T47D (cell line): Measurements from ENCODE around the gene TMC6.
"Not testable (repeated sequence)": the region's sequence is repeated elsewhere in the genome, so short reads cannot be mapped to it uniquely, and the experiment has no call there.

ENCODE experiments used
- DNase-seq, 2 experiments: peaks; one replicate each; pipeline versions ENCODE4 v3.0.0 to v3.0.0-alpha.2; 2011 to 2012; ENCODE audit warnings: low read depth in 1 of 2, low spot score in 1 of 2
- JUND ChIP-seq: IDR thresholded peaks from 2 replicates; pipeline ENCODE4 v1.6.1; 2012; ENCODE audit warnings: low read depth
- in situ Hi-C: cut with HindIII; loops from 2 replicates; pipeline ENCODE4 v1.10.0; 2016; ENCODE audit warnings: low sequenced_read_pairs, low pct_unique_long_range_greater_than_20kb

TMC6 gene

DNA sequence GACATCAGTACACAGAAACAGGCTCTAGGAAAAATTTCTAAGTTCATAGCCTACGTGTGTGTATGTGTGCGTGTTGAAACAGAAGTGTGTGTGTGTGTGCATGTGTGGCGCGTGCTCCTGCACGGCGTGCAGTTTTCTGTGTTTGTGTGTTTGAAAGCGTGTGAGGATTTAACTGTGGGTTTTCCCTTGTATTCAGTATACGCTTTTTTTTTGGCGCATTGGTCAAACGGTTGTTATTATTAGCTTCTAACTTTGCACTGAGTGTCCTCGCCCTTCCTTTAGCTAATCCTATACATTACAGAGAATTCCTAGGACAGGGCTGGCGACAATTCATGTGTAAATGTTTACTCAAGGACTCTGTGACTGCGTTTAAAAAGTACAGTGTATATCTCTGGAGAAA is 23.0 kb downstream of the TMC6 start:
- no peak for TF ChIP-seq JUND
- DNase-seq: peak; percentile 65 to 72
- in situ Hi-C loops: no loop called here

GRCh38 chr17:78105101-78105500 is 23.5 kb downstream of the TMC6 start:
- DNase-seq: no peak
- in situ Hi-C loops: no loop called here
- no peak for TF ChIP-seq JUND

- in situ Hi-C loops: no loop called here
- no peak for DNase-seq
- TF ChIP-seq JUND: no peak
Measured at GRCh38 chr17:78104540-78104941, 24.0 kb downstream of the TMC6 start.

DNA sequence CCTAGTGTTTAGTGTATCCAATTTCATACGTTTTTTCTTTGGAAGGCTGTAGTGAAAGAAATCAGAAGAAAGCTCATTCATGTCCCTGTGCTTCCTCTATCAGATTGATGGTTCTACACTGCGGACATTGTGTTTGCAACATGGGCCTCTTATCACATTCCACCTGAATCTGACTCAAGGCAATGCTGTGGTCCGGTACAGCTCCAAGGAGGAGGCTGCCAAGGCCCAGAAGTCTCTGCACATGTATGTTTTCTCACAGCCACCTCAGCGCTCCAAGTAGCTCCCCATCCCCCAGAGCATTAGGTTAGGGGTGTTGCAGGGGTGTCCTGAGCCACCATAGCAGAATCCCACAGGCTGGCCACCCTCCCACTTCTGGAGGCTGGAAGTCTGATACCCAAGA is 25.2 kb downstream of the TMC6 start:
- in situ Hi-C loops: no loop called here
- TF ChIP-seq JUND: no peak
- DNase-seq: no peak

GRCh38 chr17:78101542-78101941 is 27.0 kb downstream of the TMC6 start:
- in situ Hi-C loops: no loop called here
- no peak for DNase-seq
- no peak for TF ChIP-seq JUND

GRCh38 chr17:78101112-78101511 is 27.4 kb downstream of the TMC6 start:
- TF ChIP-seq JUND: no peak
- in situ Hi-C loops: no loop called here

GRCh38 chr17:78096093-78096492 is 32.5 kb downstream of the TMC6 start:
- no peak for DNase-seq
- in situ Hi-C loops: no loop called here
- no peak for TF ChIP-seq JUND

More at GRCh38 chr17:78101112-78101511, 27.4 kb downstream of the TMC6 start:
- DNase-seq: no peak

- no peak for TF ChIP-seq JUND
- in situ Hi-C loops: no loop called here
- no peak for DNase-seq
Measured at GRCh38 chr17:78095035-78095434, 33.5 kb downstream of the TMC6 start.

- no peak for DNase-seq
- in situ Hi-C loops: no loop called here
Measured at GRCh38 chr17:78092794-78093324, 35.7 kb downstream of the TMC6 start.

DNA sequence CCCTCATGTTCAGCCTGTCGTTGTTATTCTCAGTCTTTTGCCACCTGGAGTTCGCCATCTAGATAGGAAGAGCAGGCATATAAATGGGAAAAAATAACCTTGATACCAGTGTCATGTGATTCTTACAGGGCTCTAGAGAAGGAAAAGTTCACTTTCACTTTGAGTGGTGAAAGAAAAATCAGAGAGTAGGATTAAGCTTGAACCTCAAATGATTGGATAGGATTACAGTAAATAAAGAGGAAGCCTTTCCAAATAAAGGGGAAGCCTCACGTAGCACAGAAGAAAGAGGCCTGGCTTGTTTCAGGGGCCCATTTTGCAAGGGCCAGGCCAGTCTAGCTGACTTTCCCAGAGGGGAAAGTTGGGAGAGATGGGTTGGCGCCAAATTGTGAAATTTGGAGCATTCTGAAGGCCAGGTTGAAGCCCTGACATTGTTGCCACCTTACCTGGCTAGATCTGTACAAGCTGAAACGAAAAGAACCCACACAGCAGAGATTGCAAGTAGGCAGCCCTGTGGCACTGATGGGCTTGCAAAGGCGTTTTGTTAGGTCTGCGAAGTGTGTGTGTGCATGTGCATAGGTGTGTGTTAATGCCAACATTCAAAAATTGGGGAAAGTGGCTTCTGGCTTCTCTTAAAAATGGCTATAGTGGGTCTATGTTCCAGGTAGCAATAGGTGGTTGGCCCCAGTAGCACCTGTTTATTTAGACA is 38.8 kb downstream of the TMC6 start:
- in situ Hi-C loops: no loop called here
- no peak for DNase-seq
- no peak for TF ChIP-seq JUND

More at GRCh38 chr17:78092794-78093324, 35.7 kb downstream of the TMC6 start:
- TF ChIP-seq JUND: no peak

GRCh38 chr17:78088529-78088928 is 40.0 kb downstream of the TMC6 start:
- TF ChIP-seq JUND: no peak
- in situ Hi-C loops: no loop called here
- no peak for DNase-seq

- no peak for TF ChIP-seq JUND
- DNase-seq: no peak
- in situ Hi-C loops: no loop called here
Measured at GRCh38 chr17:78086740-78087139, 41.8 kb downstream of the TMC6 start.

- DNase-seq: no peak
- in situ Hi-C loops: no loop called here
- no peak for TF ChIP-seq JUND
Measured at GRCh38 chr17:78082988-78083387, 45.6 kb downstream of the TMC6 start.

DNA sequence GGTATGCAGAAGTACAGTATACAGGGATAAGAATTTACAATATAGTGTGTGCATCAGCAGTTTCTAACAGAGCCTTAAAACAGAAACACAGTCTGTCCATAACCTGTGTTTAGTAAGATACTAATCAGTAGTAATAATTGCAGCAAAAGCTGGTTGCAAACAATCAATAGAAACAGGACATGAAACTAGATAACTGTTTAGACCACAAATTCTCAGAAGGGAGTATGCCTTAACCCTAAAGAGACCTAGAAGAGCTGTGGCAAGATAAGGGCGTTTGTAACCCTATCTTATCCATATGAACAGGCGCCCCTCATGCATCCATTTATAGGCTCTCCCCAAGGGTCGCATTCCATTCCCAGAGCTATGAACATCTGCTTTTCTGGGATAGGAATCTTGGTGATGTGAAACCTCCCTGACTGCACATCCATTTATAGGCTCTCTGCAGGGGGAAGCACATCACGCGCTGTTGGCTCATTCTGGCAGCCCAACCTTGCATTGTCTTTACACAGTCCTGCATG is 46.1 kb downstream of the TMC6 start:
- DNase-seq, in situ Hi-C loops: not testable (repeated sequence)
